Measurements from ENCODE around the gene STAMBP.

Gene STAMBP

GRCh38 chr2:73908689-73909652 lies 80.2 kb downstream of the STAMBP start:
- no peak for DNase-seq

DNA sequence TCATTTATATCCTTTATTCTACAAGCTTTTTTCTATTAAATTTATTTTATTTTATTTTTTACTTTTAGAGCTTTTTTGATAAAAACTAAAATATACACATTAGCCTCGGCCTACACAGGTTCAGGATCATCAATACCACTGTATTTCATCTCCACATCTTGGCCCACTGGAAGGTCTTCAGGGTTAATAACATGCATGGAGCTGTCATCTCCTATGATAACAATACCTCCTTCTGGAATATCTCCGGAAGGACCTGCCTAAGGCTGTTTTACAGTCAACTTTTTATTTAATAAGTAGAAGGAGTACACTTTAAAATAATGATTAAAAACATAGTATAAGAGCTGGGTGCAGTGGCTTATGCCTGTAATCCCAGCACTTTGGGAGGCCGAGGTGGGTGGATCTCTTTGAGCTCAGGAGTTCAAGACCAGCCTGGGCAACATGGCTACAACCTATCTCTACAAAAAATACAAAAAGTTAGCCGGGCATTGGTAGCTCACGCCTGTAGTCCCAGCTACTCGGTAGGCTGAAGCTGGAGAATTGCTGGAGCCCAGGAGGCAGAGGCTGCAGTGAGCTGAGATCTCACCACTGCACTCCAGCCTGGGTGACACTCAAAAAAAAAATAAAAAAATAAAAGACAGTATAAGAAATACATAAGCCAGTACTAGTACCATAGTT lies 82.2 kb downstream of the STAMBP start:
- no peak for DNase-seq

DNA sequence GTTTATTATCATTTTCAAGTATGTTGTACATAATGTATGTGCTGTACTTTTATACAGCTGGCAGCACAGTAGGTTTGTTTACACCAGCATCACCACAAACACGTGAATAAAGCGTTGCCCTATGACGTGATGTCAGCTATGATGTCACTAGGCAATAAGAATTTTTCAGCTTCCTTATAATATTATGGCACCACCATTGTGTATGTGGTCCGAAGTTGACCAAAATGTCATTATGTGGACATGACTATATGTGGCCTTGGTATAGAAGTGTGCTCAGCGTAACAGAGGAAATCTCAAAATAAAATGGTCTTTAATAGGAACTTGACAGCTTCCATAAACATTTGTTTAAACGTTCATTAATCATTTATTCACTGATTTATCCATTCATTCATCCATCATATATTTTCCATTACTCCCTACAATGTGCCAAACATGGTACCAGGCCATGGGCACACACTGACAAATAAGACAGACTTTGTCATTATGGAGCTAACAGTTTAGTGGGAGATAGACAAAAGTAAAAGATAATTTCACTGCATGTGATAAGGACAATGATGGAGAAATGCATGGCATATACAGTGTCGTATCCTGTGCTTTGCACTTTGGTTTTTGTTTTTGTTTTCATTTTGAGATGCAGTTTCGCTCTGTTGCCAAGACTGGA lies 82.9 kb downstream of the STAMBP start:
- no peak for DNase-seq

GRCh38 chr2:73913414-73914054 lies 84.8 kb downstream of the STAMBP start:
- DNase-seq = no peak

DNA sequence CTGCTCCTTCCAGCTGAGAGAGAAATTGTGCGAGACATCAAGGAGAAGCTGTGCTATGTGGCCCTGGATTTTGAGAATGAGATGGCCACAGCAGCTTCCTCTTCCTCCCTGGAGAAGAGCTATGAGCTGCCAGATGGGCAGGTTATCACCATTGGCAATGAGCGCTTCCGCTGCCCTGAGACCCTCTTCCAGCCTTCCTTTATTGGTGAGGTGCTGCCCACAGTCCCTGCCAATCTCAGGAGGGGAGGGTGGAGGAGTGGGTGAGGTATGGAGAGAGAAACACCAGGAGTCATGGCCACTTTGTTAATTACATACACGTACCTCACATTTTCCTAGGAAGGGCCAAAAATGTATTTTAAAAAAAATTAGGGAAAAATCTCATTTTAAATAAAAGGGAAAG lies 85.9 kb downstream of the STAMBP start:
- DNase-seq = no peak

- DNase-seq = no peak
These were observed 86.8 kb downstream of the STAMBP start for GRCh38 chr2:73915437-73915993.

- DNase-seq = no peak
These were observed 87.9 kb downstream of the STAMBP start for GRCh38 chr2:73916666-73917065.

DNA sequence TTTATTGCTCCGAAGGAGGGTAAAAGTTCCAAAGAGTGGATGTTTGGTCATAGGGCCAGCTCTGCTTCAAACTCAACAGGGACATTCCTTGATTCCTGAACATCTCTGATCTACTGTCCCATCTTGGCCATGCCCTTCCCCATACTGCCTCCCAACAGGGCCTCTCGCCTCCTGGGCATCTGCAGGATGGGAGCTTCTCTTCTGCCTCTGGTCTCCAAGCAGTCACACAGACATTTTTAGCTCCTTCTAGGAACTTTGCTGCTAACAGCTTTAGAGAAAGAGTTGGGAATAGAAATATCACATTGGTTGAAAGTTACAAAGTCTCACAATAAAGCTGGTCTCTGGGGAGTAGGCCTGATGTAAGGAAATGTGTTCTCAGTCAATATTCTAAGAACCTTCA lies 88.5 kb downstream of the STAMBP start:
- DNase-seq = no peak

- no peak for DNase-seq
These were observed 89.0 kb downstream of the STAMBP start for GRCh38 chr2:73917696-73918207.

GRCh38 chr2:73918856-73919255 lies 90.1 kb downstream of the STAMBP start:
- no peak for DNase-seq

DNA sequence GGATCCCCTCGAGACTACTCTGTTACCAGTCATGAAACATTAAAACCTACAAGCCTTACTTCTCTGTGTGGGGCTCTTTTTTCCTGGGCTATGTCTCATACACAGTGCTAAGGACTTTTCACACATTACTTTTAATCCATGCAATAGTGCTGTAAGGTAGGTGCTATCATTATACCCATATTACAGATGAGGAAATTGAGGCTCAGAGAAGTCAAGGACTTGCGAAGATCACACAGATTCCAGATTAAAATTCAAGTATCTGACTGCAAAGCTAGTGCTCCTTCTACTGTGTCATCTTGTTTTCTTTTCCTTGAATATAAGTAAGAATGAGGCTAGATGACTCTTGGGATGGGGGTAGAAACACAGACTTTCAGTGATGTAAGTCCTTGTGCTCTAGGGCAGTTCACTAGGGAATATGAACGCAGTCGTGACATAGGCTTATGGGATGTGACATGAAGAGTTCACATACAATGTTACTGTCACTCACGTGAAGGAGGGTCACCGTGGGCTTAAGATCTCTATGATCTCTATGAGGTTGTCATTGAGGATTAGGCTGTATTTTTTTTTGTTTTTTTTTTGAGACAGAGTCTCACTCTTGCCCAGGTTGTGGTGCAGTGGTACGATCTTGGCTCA lies 91.0 kb downstream of the STAMBP start:
- DNase-seq = no peak

GRCh38 chr2:73920577-73921545 lies 92.1 kb downstream of the STAMBP start:
- DNase-seq = peak; percentile 95

- DNase-seq = no peak
These were observed 92.8 kb downstream of the STAMBP start for GRCh38 chr2:73921581-73921980.

GRCh38 chr2:73922681-73923080 lies 93.9 kb downstream of the STAMBP start:
- DNase-seq = no peak
